GM18868 (cell line): Measurements from ENCODE around the gene WNT9A.

Source experiments
- ATAC-seq: cut with Tn5 transposase; IDR thresholded peaks from one replicate; pipeline ENCODE4 v1.9.1; 2021; ENCODE audit warnings: mild to moderate bottlenecking, moderate library complexity; ENCODE audit not compliant: unreplicated experiment

WNT9A gene

DNA sequence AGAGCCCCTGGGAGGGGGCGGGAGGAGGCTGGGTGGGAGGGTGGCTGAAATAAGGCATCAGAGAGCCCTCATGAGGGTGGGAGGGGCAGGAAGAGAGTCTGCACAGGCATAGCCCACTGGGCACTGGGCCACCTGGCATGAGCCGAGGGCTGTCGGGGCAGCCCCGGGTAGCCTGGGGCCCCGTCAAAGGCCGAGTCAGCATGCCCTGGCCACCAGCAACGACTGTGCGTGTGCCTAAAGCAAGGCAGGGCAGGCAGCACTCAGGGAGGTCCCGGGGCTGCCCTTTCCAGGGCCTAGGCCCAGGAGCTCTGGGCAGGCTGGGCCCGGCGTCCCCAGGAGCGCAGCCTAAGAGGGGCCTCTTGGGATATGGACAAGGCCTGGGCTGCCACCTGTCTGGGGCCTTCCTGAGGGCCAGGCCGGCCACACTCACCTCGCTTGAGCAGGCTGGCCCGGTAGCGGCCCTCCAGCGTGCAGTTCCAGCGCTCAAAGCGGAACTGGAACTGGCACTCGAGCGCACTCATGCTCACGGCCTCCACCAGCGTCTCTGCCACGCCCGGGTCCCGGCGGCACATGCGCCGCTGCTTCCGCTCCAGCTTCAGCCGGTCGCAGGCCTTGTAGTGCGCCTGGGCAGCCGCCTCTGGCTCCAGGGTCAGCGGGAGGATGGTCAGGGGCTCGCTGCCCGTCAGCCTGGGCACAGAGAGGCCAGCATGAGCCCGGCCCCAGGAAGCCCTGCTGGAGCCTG is 22.7 kb downstream of the WNT9A start:
- no peak for ATAC-seq

DNA sequence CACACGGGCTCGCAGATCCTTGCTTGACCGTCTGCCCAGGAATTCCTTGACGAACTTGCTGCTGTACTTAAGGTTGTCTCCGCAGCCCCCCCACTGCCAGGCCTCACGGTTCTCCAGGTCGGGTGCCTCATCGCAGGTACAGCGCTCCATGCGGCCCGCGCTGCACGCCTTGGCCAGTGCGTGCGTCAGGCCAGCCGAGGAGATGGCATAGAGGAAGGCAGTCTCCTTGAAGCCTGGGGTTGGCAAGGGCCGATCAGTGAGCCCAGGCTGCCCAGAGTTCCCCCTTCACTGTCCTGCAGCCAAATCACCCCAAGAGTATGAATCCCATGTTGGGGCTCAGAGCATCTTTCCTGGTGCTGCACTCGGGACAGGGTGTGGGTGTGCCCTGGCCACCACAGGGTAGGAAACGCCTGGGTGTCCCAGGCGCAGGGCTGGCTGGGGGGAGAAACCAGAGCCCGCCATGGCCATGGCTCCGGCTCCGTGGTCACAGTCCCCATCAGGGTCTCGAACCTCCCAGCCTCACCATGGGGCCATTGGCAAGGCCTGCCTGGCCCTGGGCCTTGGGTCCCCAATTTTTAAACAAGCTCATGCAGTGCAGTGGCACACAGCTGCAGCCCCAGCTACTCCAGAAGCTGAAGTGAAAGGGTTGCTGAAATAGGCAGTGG is 23.4 kb downstream of the WNT9A start:
- no peak for ATAC-seq

DNA sequence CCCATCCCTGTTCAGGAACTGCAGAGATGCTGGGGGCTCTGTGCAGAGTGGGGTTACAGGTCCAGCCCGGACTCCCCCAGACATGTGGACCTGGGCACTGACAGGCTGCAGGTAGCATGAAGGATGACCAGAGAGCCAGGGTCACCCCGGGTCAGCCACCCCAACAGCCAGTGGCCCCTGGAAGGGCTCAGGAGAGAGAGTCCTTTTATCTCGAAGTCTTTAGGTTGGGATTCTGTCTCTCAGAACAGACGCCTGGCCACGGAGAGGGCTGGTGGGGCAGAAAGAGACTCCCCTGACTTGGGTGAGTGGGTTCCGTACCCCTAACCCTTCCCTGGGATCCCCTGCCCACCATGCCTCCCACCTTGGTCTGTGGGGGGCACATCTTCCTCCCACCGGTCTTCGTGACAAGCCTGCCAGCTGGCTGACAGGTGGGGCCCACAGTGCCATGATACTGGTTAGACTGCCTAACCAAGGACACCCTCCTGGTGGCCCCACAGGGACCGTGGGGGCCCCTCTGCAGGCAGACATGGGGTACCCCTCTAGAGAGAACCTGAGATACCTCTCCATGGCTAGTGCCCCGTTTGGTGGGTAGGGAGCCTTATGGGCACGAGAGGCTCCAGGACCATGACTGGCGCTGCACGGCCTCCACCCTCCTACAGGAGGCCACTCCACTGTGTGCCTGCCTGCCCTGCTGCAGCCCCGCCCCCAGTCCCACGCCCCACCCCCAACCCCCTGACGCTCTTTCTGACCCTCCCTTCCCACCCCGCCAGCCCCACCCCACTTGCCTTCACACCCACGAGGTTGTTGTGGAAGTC is 24.2 kb downstream of the WNT9A start:
- ATAC-seq: no peak

DNA sequence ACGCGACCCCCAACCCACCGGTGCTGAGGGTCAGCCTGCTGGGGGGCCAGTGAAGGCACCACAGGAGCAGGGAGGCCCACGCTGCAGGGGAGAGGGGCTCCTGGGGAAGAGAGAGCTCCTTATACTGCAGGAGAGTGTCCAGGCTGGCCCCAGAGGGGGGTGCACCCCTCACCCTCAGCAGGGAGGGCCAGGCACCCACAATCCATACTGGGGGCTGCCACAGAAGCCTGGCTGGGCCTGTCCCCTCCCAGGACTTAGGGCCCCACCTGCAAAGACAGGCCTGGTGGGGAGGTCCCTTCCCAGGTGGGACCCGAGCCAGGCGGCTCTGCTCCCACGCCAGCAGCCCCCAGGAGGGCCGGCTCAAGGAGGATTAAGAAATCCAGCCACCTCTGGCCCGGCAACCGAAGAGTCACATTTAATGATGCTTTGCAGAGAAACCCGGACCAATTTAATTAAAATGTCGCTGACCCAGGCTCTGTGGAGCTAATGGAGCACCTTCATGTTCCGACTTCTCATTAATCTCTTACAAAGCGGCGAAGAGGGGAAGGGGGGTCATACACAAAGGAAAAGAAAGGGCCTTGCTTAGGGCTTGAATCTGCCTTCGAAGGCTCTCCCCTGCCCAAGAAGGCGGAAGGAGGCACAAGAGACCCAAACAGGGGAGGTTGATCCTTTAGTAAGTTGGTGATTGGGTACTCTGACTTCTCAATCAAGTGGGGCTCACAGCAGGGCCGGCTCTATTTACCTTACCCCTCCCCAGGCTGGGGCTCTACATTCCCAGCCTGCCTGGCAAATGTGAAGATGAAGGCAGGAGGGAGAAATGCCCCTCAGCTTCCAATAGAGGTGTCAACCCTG is 25.0 kb downstream of the WNT9A start:
- no peak for ATAC-seq

DNA sequence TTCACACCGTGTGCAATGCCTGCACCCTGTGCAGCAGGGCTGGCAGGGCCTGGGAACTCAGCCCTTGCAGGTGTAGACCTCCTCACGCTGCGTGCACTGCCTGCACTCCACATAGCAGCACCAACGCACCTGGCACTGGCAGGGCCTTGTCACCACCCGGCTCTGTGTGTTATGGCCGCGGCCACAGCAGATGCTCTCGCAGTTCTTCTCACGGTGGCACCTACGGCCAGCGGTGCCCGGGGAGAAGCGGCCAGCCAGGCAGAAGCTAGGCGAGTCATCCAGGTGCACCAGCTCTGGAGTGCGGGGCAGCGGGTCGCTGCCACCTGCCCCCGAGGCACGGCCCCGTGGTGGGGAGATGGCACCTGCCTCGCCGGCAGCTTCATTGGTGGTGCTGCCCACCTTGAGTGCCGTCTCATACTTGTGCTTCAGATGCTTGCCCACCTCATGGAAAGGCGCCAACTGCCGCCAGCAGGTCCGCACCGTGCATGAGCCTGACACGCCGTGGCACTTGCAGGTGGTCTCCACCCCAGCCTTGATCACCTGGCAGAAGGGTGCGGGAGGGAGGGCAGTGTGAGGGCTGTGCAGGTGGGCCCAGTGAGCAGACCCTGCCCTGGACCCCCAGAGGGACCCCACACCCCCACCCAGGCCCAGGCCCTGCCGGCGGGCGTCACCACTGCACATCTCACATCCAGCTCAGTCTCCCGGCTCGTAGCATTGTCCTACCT is 26.1 kb downstream of the WNT9A start:
- no peak for ATAC-seq

DNA sequence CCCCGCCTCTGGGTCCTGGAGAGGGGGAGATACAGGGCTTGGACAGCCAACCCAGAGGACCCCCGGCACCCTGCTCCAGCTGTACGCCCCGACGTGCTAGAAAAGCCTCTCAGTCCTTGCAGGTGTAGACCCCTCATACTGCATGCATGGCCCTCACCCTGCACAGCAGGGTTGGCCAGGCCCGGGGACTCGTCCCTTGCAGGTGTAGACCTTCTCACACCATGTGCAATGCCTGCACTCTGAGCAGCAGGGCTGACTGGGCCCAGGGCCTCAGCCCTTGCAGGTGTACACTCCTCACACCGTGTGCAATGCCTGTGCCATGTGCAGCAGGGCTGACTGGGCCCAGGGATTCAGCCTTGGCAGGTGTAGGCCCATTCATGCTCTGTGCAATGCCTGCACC is 26.8 kb downstream of the WNT9A start:
- ATAC-seq: no peak

DNA sequence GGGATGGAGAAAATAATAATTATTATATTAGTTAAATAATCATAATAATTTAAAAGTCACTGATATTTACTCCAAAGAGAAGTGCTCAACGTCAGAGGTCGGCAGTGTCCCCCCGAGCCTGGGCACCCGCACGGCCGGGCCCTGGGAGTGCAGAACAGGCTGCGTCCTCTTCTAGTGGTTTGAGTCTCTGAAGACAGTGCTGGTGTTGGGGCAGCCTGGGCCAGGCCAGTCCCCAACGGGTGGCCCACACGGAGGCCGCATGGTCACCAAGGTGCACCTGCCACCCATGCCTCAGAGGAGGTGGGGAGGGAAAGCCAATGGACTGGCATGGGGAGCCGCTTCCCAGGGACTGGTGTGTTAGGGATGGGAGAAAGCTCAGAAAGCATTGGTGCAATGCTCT is 27.3 kb downstream of the WNT9A start:
- ATAC-seq: no peak

DNA sequence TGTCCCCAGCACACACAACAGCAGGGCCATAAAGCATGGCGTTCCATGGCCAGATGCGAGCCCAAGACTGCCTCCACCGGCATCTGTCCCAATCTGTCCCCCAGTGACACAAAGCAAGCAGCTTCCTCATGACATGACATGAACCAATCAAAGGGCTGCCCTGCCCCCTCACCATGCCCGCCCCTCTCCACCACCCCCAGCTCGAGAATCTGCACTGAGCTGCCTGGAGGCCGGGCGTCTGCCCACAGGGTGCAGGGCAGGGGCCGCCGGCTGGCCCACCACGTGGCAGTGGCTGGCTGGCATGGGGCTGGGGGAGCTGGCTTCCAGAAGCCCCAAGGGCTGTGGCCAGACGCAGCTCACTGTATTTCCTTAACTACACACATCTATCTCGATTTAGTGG is 27.8 kb downstream of the WNT9A start:
- ATAC-seq: no peak

DNA sequence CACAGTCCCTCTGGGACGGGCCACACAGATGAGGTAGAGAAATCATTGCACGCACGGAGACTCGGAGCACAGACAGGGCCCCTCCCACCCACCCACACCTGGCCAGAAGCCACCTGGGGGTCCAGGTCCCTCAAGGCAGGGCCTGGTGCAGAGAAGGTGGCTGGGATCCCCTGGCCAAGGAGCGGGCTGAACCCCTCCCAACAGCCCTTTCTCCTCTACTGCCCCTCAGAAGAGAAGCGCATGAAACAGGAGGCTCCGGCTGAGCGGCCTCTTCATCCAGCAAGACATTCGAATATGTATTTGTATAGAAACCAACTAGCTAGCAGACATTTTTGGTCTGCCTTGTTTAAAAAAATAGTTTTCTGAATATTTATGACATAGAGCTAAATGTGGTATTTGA is 29.0 kb downstream of the WNT9A start:
- no peak for ATAC-seq

DNA sequence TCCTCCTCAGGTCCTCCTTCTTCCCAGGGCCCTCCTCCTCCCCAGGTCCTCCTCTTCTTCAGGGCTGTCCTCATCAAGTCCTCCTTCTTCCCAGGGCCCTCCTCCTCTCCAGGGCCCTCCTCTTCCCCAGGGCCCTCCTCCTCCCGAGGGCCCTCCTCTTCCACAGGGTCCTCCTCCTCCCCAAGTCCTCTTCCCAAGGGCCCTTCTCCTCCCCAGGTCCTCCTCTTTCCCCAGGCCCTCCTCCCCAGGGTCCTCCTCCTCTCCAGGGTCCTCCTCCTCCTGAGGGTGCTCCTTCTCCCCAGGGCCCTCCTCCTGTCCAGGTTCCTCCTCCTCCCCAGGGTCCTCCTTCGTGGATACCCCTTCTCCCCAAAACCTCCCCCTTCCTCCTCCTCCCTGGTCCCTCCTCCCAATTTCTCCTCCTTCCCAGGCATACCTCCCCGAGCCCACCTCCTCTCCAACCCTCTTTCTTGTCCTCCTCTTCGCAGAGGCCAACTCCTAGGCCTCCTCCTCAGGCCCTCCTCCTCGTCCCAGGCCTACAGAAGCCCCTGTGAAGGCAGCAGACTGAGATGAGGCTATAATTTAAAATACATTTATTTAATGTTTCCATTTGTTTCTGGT is 29.5 kb downstream of the WNT9A start:
- no peak for ATAC-seq

DNA sequence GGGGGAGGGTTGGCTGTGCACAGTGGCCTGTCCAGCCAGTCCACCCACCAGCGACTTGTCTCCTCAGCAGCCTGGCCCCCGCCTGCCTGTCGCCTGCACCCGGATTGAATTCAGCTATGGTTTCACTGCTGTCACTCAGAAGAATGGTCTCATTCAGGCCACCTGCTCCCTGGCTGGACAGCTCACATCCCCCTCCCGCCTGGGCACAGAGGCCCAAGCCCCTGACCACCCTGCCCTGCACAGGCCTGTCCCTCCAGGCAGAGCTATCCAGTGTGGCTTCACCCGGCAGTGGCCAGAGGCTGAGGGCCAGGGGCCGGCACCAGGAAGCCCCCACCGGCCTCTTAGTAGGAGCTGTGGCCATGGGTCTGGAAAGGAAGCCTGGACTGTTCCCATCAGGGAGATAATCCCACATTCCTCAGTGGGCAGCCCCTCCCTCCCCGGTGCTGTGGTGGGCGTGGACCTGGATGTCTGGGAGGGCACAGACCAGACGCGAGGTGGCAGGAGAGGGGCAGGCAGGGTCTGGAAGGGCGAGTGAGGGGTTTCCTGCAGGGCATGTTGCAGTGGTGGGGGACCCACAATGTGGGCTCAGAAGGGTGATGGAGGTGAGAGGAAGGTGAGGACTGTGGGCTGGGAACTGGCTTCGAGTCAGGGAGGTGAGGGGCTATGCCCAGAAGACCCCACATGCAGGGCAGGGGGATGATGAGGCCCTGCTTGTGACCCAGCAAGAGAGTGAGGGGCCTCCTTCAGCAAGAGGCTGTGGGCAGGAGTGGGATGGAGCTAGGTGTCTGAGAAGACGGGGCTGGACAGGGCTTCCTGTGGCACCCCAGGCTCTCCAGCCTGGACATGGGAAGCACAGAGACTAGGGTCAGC is 30.4 kb downstream of the WNT9A start:
- no peak for ATAC-seq

DNA sequence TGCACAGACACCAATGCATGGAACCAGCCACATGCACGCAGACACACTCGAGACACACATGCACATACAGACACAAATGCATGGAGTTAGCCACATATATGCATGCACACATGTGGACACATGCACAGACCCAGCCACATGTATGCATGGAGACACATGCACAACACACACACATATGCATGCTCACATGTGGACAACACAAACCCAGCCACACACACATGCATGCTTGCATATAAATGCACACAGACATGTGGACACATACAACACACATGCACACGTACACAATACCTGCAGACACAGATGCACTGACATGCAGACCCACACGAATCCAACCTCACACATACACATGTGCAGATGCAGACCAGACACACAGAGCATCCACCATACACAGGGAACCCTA is 31.1 kb downstream of the WNT9A start:
- ATAC-seq: no peak

DNA sequence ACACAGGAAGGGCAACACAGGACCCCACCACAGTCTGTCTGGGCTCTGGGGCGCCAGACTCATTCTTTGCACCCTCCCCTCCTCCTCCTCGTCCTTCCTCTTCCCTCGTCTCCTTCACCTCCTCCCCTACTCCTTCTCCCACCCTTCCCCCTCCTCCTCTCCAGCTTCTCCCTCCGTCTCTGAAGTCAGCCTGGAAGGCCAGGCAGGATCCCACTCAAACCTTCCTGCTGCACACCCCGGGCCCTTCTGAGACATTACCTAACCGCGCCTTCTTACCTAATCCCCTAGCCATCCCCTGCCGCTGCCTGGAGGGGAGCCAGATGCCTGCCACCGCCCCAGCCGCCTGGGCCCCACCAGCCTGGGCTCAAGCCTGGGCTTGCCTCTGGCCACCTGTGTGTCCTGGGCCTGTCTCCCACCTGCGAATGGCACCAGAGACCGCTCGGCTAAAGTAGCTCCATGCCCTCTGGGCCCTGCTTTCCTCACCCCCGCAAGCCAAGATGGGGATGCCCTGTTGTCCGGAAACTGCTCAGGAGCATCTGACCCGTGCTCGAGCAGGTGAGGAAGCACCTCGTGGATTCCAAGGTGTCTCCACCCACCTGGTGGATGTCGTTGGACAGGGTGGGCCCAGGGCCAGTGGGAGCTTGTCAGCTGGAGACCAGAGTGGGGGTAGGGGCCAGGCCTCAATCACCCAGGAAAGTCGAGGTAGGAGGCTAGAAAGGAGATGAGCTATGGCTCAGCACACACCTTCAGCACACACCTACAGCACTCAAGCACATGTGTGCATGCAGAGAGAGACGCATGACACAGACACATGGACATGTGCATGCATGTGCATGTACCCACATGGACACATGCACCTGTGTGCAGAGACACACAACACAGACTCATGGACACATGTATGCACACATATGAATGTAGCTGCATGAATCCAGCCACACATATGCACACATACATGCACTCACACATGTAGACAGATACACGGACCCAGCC is 31.9 kb downstream of the WNT9A start:
- no peak for ATAC-seq

DNA sequence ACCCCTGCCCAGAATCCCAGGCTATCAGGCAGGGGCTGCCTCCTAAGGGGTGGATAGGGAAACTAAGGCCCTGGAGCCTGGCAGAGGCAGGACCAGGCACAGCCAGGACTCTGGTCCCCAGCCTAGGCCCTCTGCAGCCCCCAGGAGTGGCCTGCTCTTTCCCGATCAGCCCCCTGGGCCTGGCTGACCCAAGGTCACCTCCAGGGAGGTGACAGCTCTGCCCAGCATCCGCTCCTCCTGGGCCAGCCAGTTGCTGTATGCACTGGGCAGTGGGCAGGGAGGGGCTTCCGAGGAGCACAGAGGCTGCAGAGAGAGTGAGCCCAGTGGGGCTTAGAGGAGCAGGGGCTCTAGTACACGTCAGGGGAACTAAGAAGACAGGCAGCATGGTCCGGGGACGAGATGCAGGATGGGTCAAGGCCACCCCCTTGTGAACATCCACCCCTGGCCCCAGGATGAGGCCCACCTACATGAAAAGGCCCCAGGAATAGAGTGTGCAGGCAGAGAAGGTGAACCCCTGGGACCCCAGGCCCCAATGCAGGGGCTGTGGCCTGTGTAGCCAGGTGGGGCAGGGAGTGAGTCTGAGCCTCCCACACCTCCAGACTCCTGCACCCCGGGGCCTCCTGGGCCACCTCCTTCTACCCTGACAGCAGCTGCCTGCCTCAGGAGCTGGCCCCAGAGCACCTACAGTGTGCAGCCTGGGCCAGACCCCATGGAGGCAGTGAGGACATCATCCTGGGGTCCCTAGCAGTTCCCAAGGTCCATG is 32.8 kb downstream of the WNT9A start:
- no peak for ATAC-seq

DNA sequence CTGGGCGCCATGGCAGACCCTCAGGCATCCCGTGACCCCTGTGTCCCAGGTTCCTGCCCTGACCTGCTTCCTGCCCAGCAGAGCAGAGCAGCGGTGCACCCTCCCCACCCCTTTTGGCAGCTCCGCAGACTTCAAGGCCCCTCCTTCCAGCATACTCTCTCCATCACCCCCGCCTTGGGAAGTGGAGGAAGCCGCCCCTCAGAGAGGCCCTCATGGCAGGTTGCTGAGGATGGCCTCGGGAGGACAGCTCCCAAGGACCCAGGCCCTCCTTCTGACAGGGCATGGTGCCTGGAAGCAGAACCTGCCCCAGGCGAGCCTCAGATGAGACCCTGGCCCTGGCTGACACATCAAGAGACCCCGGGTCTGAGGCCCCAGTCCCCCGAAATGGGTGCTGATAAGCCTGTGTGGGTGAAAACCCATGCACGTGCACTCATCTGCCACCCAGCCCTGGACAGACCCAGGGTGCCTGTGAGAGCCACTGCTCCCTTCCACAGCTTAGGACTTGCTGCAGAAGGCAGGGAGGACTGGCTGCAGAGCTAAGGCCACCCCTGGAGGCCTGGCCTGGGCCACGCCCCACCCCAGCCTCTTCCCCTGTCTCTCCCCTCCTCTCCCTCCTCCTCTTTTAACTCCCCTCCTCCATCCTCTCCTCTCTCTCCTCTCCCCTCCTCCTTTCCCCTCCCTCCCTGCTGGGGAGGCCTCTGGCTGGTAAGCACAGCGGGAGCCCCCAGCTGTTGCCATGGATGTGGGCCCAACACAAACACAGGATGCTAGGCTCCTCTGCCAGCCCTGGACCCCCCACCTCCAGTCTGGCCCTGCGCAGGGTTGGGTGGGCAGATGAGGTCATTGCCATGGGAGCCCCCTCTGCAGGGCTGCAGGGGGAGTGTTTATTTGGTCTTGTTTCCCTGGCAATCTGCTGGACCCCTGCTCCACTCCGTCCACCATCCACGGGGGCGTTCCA is 33.7 kb downstream of the WNT9A start:
- ATAC-seq: no peak

DNA sequence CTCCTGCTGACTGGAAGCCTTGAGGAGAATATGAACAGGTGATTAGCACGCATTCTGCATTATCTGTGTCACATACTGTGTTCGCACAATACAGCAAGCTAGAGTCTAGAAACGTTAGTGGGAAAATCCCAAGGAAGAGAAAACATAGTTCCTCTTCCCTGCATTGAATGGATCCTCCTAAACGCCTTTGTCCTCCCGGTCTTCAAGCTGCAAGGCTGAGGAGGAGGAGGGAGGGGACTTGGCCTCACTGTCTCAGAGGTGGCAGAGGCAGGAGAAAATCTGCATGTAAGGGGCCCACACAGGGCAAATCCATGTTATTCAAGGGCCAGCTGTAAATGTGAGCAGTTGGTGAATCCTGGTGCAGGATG is 34.4 kb downstream of the WNT9A start:
- ATAC-seq: no peak
